IMR-90 (cell line): ENCODE data around the gene IGF1R. TPM values are rescaled to one million over a fixed set of nuclear protein-coding genes. Genes with fewer than 3 reads are reported as not detected.
A peak's percentile ranks its signal among the peaks of the same experiment; 100 is the strongest.

Experiments used
- ATAC-seq: fragments of 200-7000 bp; cut with Tn5 transposase; 2 replicates; pipeline ENCODE4 v1.9.1; 2020; ENCODE audit warnings: low read depth, mild to moderate bottlenecking, moderate library complexity
- BruUV-seq: library from RNA; stranded (reverse); fragments of 400-500 nt; replicated peaks from 2 replicates; lab custom pipeline; 2021; lab: Mats Ljungman, UMichigan
- CTCF ChIA-PET: fragments of 300-600 bp; formaldehyde crosslinking; extraction: SDS; loops from one replicate; lab custom pipeline; 2021; ENCODE audit warnings: antibody characterized with exemption; lab: Yijun Ruan, JAX
- POLR2A ChIA-PET: fragments of 300-600 bp; sonication (Branson Sonifier 250); formaldehyde crosslinking; loops from one replicate; lab custom pipeline; 2022; ENCODE audit warnings: antibody characterized with exemption; ENCODE audit not compliant: unreplicated experiment; lab: Charles Lee
- DNase-seq: peaks from one replicate; pipeline ENCODE4 v3.0.0; 2013
- H2AFZ ChIP-seq: replicated peaks from 2 replicates; pipeline ENCODE3; 2013; ENCODE audit warnings: low read length, mild to moderate bottlenecking; ENCODE audit not compliant: poor library complexity
- H2AK5ac ChIP-seq: 2 replicates; pipeline ENCODE4 v1.6.1; 2013; ENCODE audit warnings: low read depth, low read length, inconsistent platforms
- H2AK9ac ChIP-seq: replicated peaks from 2 replicates; pipeline ENCODE3; 2013; ENCODE audit warnings: mild to moderate bottlenecking, low read depth, low read length, moderate library complexity; ENCODE audit not compliant: poor library complexity
- H2BK120ac ChIP-seq: 2 replicates; pipeline ENCODE4 v1.6.1; 2013; ENCODE audit warnings: low read depth, low read length, inconsistent platforms
- H2BK15ac ChIP-seq: 3 replicates; pipeline ENCODE4 v1.6.1; 2013; ENCODE audit warnings: low read depth, low read length, inconsistent platforms
- H2BK20ac ChIP-seq: 2 replicates; pipeline ENCODE4 v1.6.1; 2013; ENCODE audit warnings: low read depth, mild to moderate bottlenecking, inconsistent platforms, low read length, moderate library complexity
- H2BK5ac ChIP-seq: 2 replicates; pipeline ENCODE4 v1.6.1; 2013; ENCODE audit warnings: mild to moderate bottlenecking, low read depth, low read length, inconsistent platforms; ENCODE audit not compliant: poor library complexity, severe bottlenecking
- H3K14ac ChIP-seq: replicated peaks from 2 replicates; pipeline ENCODE4 v1.6.1; 2013; ENCODE audit warnings: low read depth, low read length, inconsistent platforms
- H3K18ac ChIP-seq: 2 replicates; pipeline ENCODE4 v1.6.1; 2013; ENCODE audit warnings: low read depth, low read length, control low read depth
- H3K23ac ChIP-seq: 2 replicates; pipeline ENCODE4 v1.6.1; 2013; ENCODE audit warnings: low read depth, low read length, inconsistent platforms
- H3K27ac ChIP-seq: 2 replicates; pipeline ENCODE4 v1.5.1; 2013; ENCODE audit warnings: mild to moderate bottlenecking, control low read depth, low read length; ENCODE audit not compliant: insufficient read depth
- H3K27me3 ChIP-seq: 2 replicates; pipeline ENCODE4 v1.6.1; 2013; ENCODE audit warnings: low read length; ENCODE audit not compliant: control insufficient read depth, insufficient read depth
- H3K36me3 ChIP-seq: 2 replicates; pipeline ENCODE4 v1.6.1; 2013; ENCODE audit warnings: low read length, mixed read lengths; ENCODE audit not compliant: control insufficient read depth, insufficient read depth
- H3K4ac ChIP-seq: 2 replicates; pipeline ENCODE4 v1.6.1; 2013; ENCODE audit warnings: low read depth, low read length, inconsistent platforms
- H3K4me1 ChIP-seq: 2 replicates; pipeline ENCODE4 v1.6.1; 2013; ENCODE audit warnings: low read length, mixed read lengths; ENCODE audit not compliant: control insufficient read depth, insufficient read depth
- H3K4me2 ChIP-seq: 2 replicates; pipeline ENCODE4 v1.6.1; 2013; ENCODE audit warnings: low read depth, mild to moderate bottlenecking, control low read depth, low read length, moderate library complexity
- H3K4me3 ChIP-seq: 2 replicates; pipeline ENCODE4 v1.5.1; 2013; ENCODE audit warnings: low read depth, mild to moderate bottlenecking, control low read depth, low read length, moderate library complexity; ENCODE audit not compliant: insufficient read depth
- H3K56ac ChIP-seq: 2 replicates; pipeline ENCODE4 v1.6.1; 2013; ENCODE audit warnings: low read length, inconsistent platforms; ENCODE audit not compliant: insufficient read depth; ENCODE audit errors: extremely low read depth
- H3K79me1 ChIP-seq, 2 experiments: 2 replicates each; pipeline ENCODE4 v1.6.1; 2013; ENCODE audit warnings: low read length in 2 of 2, inconsistent platforms in 1 of 2, low read depth in 1 of 2
- H3K9ac ChIP-seq: 2 replicates; pipeline ENCODE4 v1.6.1; 2013; ENCODE audit warnings: low read depth, low read length, control low read depth
- H3K9me1 ChIP-seq: 2 replicates; pipeline ENCODE4 v1.6.1; 2013; ENCODE audit warnings: low read length, inconsistent platforms; ENCODE audit not compliant: insufficient read depth
- H3K9me3 ChIP-seq: 2 replicates; pipeline ENCODE4 v1.6.1; 2013; ENCODE audit warnings: low read length; ENCODE audit not compliant: control insufficient read depth, insufficient read depth
- H4K20me1 ChIP-seq: 2 replicates; pipeline ENCODE4 v1.6.1; 2013; ENCODE audit warnings: low read length, inconsistent platforms; ENCODE audit not compliant: insufficient read depth
- H4K5ac ChIP-seq: 2 replicates; pipeline ENCODE4 v1.6.1; 2013; ENCODE audit warnings: mild to moderate bottlenecking, low read depth, low read length, control low read depth
- H4K8ac ChIP-seq, 2 experiments: 2 replicates each; pipeline ENCODE4 v1.6.1; 2013; ENCODE audit warnings: low read depth in 2 of 2, low read length in 2 of 2, control low read depth in 1 of 2, inconsistent platforms in 1 of 2
- H4K91ac ChIP-seq: 2 replicates; pipeline ENCODE4 v1.6.1; 2013; ENCODE audit warnings: low read depth, low read length, inconsistent platforms; ENCODE audit not compliant: insufficient read depth
- CEBPB ChIP-seq: IDR thresholded peaks from 2 replicates; pipeline ENCODE4 v1.6.1; 2012; ENCODE audit warnings: low read depth, low read length, improper control_type of control experiment
- CHD1 ChIP-seq: IDR thresholded peaks from 2 replicates; pipeline ENCODE4 v1.6.1; 2012; ENCODE audit warnings: low read depth, low read length, improper control_type of control experiment
- MAFK ChIP-seq: IDR thresholded peaks from 2 replicates; pipeline ENCODE4 v1.6.1; 2012; ENCODE audit warnings: low read depth, low read length, improper control_type of control experiment
- NFE2L2 ChIP-seq: fragments of 150-350 bp; IDR thresholded peaks from 2 replicates; pipeline ENCODE4 v1.6.1; 2016; ENCODE audit warnings: low read depth, mild to moderate bottlenecking, low read length
- WGBS, 2 experiments: methylation state at CpG; one replicate each; pipeline versions ENCODE4 v1.1.5 to v1.1.7; 2013; ENCODE audit warnings: missing lambda C conversion rate in 2 of 2; ENCODE audit not compliant: insufficient read length in 1 of 2; ENCODE audit errors: extremely low coverage in 2 of 2; 5-methylcytosine and 5-hydroxymethylcytosine counted together
- dilution Hi-C: fragments of 300-500 bp; cut with HindIII; formaldehyde crosslinking; loops from one replicate; pipeline ENCODE4 v1.14.3; 2018; ENCODE audit warnings: low sequenced_read_pairs; ENCODE audit not compliant: unreplicated experiment
- in situ Hi-C: fragments of 300-500 bp; cut with MboI; formaldehyde crosslinking; loops from 3 replicates; pipeline ENCODE4 v1.14.3; 2019; ENCODE audit warnings: low sequenced_read_pairs, inconsistent platforms, mixed read lengths
- intact Hi-C: fragments of 100-400 bp; cut with micrococcal nuclease; formaldehyde crosslinking; loops from 2 replicates; pipeline ENCODE4 v1.10.0; 2022
- polyA plus RNA-seq, 3 experiments: library from polyadenylated mRNA; depleted of rRNA; stranded (reverse); fragments of >200 nt; gene quantifications; 2 replicates each; pipeline ENCODE4 v1.2.3, GENCODE V29; 2012; ENCODE audit warnings: low replicate concordance in 1 of 3
- total RNA-seq: library from RNA; depleted of rRNA; stranded (reverse); fragments of >200 nt; gene quantifications from 2 replicates; pipeline ENCODE4 v1.2.3, GENCODE V29; 2012
- TF ChIP-seq, protein P1 (sequence below): conservative IDR thresholded peaks from 2 replicates; pipeline ENCODE4 v1.5.1; 2012; ENCODE audit warnings: mild to moderate bottlenecking, low read depth, low read length, improper control_type of control experiment

The IGF1R gene
- total and polyA plus RNA-seq, 2 of the 4 experiments (the other 2 are of a cell fraction): 24.0 to 24.9 TPM

DNA sequence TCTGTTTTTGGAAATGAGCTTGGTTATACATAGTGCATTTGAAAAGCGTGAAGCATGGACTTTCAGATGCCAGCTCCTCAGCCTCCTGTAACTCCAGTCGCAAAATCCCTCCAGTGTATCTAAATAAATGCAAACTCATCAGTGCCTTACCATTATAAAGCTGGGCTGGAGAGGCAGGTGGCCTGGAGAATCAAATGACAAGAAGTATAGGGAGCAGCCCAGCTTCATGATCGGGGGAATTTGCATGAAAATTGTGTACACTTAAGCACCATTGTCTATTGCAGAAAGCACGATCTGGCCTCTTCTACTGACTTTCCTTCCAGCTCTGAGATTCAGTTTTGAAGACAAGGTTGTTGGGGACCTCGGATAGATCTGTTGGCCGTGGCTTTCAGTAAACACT lies 71.7 kb downstream of the IGF1R start:
- no peak overlapping the region for H3K9ac ChIP-seq
- in situ Hi-C loops: no loop called here
- WGBS, 2 experiments: no CpG with 5 or more reads among the region's 6 CpGs

More for the DNA sequence above, 71.7 kb downstream of the IGF1R start:
- Histone ChIP-seq H2BK15ac (0 out of 3 replicates have a peak overlapping the region, but pooled peaks have one; percentile 13), H3K27ac (no peak overlapping the region), H4K91ac (no peak overlapping the region), H3K9me1 (peaks cover 67% of the 10 kb centered on the region), H3K79me1 (peaks cover 22 to 94% of the 10 kb centered on the region in 2 experiments), H2BK20ac (no peak overlapping the region), H3K14ac (no peak overlapping the region), H3K9me3 (no peaks in the 10 kb centered on the region), H3K4me3 (no peak overlapping the region), H3K4me2 (no peak overlapping the region), H2AK9ac (no peak overlapping the region), H3K18ac (no peak overlapping the region), H3K23ac (0 out of 2 replicates have a peak overlapping the region, but pooled peaks have one; percentile 12), H2BK5ac (no peak overlapping the region), H2BK120ac (no peak overlapping the region), H3K4ac (no peak overlapping the region), H3K36me3 (no peaks in the 10 kb centered on the region), H4K8ac (no peak overlapping the region), H3K27me3 (no peaks in the 10 kb centered on the region), H4K20me1 (peaks cover 95% of the 10 kb centered on the region), H2AK5ac (0 out of 2 replicates have a peak overlapping the region, but pooled peaks have one; percentile 5), H3K4me1 (peaks cover 47% of the 10 kb centered on the region), H4K5ac (no peak overlapping the region), H3K56ac (no peak overlapping the region), H2AFZ (no peak overlapping the region)
- CTCF ChIA-PET: interaction anchor here (0.8 to 1.3 kb wide), 2 partner anchors 8 to 29 kb away, joined by 5 read pairs; no protein-coding TSS in a partner anchor
- TF ChIP-seq CHD1 (no peak), CEBPB (no peak), MAFK (no peak), NFE2L2 (no peak)
- TF ChIP-seq, protein P1, sequence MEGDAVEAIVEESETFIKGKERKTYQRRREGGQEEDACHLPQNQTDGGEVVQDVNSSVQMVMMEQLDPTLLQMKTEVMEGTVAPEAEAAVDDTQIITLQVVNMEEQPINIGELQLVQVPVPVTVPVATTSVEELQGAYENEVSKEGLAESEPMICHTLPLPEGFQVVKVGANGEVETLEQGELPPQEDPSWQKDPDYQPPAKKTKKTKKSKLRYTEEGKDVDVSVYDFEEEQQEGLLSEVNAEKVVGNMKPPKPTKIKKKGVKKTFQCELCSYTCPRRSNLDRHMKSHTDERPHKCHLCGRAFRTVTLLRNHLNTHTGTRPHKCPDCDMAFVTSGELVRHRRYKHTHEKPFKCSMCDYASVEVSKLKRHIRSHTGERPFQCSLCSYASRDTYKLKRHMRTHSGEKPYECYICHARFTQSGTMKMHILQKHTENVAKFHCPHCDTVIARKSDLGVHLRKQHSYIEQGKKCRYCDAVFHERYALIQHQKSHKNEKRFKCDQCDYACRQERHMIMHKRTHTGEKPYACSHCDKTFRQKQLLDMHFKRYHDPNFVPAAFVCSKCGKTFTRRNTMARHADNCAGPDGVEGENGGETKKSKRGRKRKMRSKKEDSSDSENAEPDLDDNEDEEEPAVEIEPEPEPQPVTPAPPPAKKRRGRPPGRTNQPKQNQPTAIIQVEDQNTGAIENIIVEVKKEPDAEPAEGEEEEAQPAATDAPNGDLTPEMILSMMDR: no peak
- POLR2A ChIA-PET: no interaction called here
- no peak for ATAC-seq
- BruUV-seq: no TSS peak
- dilution Hi-C loops: no loop called here
- DNase-seq: no peak
- intact Hi-C loops: no loop called here
